Naive thymus-derived CD8-positive, alpha-beta T cell (primary cell): Measurements from ENCODE around the gene GMPR. TPM values are rescaled to one million over a fixed set of nuclear protein-coding genes. Genes with fewer than 3 reads are reported as not detected.

Source experiments
- ATAC-seq, 2 donors: fragments of 150-1000 bp; cut with Tn5 transposase in 1 of 2; sonication (Bioruptor Pico), chemical (Tn5 transposase) in 1 of 2; 1 replicate in 1 of 2; 2 replicates in 1 of 2; pipeline ENCODE4 v1.10.0; 2021; ENCODE audit warnings: mild to moderate bottlenecking in 2 of 2, moderate library complexity in 2 of 2
- POLR2A ChIA-PET: fragments of 350-600 bp; sonication (Branson Sonifier 250); formaldehyde crosslinking; loops from one replicate; lab custom pipeline; 2021; ENCODE audit warnings: antibody characterized with exemption; lab: Charles Lee
- DNase-seq, 10 donors: peaks; one replicate each; pipeline versions ENCODE4 v3.0.0 to v3.0.0-alpha.2; 2020 to 2022
- H3K27ac Mint-ChIP-seq, 10 donors: one replicate each; pipeline ENCODE4 v1.8.0; 2020 to 2022; ENCODE audit warnings: mild to moderate bottlenecking in 10 of 10, mixed read lengths in 10 of 10, moderate library complexity in 4 of 10, inconsistent platforms in 1 of 10
- H3K27me3 Mint-ChIP-seq, 5 donors: one replicate each; pipeline ENCODE4 v1.8.0; 2021 to 2022; ENCODE audit warnings: mixed read lengths in 5 of 5
- H3K36me3 Mint-ChIP-seq, 3 donors: one replicate each; pipeline ENCODE4 v1.8.0; 2020 to 2022; ENCODE audit warnings: mixed read lengths in 3 of 3, mild to moderate bottlenecking in 2 of 3, inconsistent platforms in 1 of 3
- H3K4me1 Mint-ChIP-seq, 4 donors: one replicate each; pipeline ENCODE4 v1.8.0; 2021 to 2022; ENCODE audit warnings: mixed read lengths in 4 of 4
- H3K4me3 Mint-ChIP-seq, 10 donors: one replicate each; pipeline ENCODE4 v1.8.0; 2020 to 2022; ENCODE audit warnings: mild to moderate bottlenecking in 10 of 10, mixed read lengths in 10 of 10, moderate library complexity in 6 of 10, inconsistent platforms in 1 of 10
- H3K9me3 Mint-ChIP-seq, 9 donors: one replicate each; pipeline ENCODE4 v1.8.0; 2020 to 2022; ENCODE audit warnings: mixed read lengths in 9 of 9, mild to moderate bottlenecking in 3 of 9, inconsistent platforms in 1 of 9, moderate library complexity in 1 of 9
- polyA plus RNA-seq, 3 donors: library from polyadenylated mRNA; unstranded; fragments of 300-500 nt; fragmentation: Illumina TruSeq; gene quantifications; one replicate each; pipeline ENCODE4 v1.2.3, GENCODE V29; 2021
- total RNA-seq, 8 experiments: library from RNA in 2 of 8; stranded (reverse) in 2 of 8; gene quantifications; one replicate each; pipeline ENCODE4 v1.2.3 and lab custom pipeline; 2021 to 2026

Gene GMPR
- total and polyA plus RNA-seq, 5 experiments from 2014 or later = 0.71 to 2.6 (median 0.97) TPM

- Mint-ChIP-seq H3K27me3 (peaks cover 2 to 12% (median 6%) of the 10 kb centered on the region in 5 donors), H3K36me3 (no peaks in the 10 kb centered on the region), H3K4me1 (no peaks in the 10 kb centered on the region), H3K4me3 (no peak overlapping the region), H3K9me3 (no peaks in the 10 kb centered on the region), H3K27ac (no peak overlapping the region)
- no peak for ATAC-seq
- no peak for DNase-seq
- POLR2A ChIA-PET = no interaction called here
Measured at GRCh38 chr6:16227605-16228004, 10.8 kb upstream of the GMPR start.

GRCh38 chr6:16228043-16228442 is 10.3 kb upstream of the GMPR start:
- Mint-ChIP-seq H3K27me3 (peaks cover under 1 to 10% (median 2%) of the 10 kb centered on the region in 5 donors), H3K9me3 (no peaks in the 10 kb centered on the region), H3K27ac (no peak overlapping the region), H3K4me1 (no peaks in the 10 kb centered on the region), H3K36me3 (no peaks in the 10 kb centered on the region), H3K4me3 (no peak overlapping the region)
- POLR2A ChIA-PET = no interaction called here
- DNase-seq (no peak), ATAC-seq (no peak)

GRCh38 chr6:16228709-16229665 is 9.4 kb upstream of the GMPR start:
- Mint-ChIP-seq H3K36me3 (no peaks in the 10 kb centered on the region), H3K27me3 (peaks cover 0 to 12% (median 3%) of the 10 kb centered on the region in 5 donors), H3K27ac (no peak overlapping the region), H3K4me1 (no peaks in the 10 kb centered on the region), H3K4me3 (no peak overlapping the region), H3K9me3 (no peaks in the 10 kb centered on the region)
- no peak for DNase-seq
- ATAC-seq = no peak
- POLR2A ChIA-PET = no interaction called here

GRCh38 chr6:16229700-16230099 is 8.7 kb upstream of the GMPR start:
- Mint-ChIP-seq H3K27me3 (peaks cover 0 to 14% (median 3%) of the 10 kb centered on the region in 5 donors), H3K4me1 (no peaks in the 10 kb centered on the region), H3K9me3 (no peaks in the 10 kb centered on the region), H3K36me3 (no peaks in the 10 kb centered on the region), H3K4me3 (no peak overlapping the region), H3K27ac (no peak overlapping the region)
- POLR2A ChIA-PET = no interaction called here
- no peak for DNase-seq
- no peak for ATAC-seq

GRCh38 chr6:16230953-16231352 is 7.4 kb upstream of the GMPR start:
- DNase-seq = no peak
- Mint-ChIP-seq H3K36me3 (no peaks in the 10 kb centered on the region), H3K4me1 (peaks cover 0 to 3% (median under 1%) of the 10 kb centered on the region in 4 donors), H3K27me3 (peaks cover 0 to 14% (median 4%) of the 10 kb centered on the region in 5 donors), H3K4me3 (no peak overlapping the region), H3K27ac (no peak overlapping the region), H3K9me3 (no peaks in the 10 kb centered on the region)
- no peak for ATAC-seq
- POLR2A ChIA-PET = no interaction called here

- Mint-ChIP-seq H3K4me1 (peaks cover 5 to 12% (median 10%) of the 10 kb centered on the region in 4 donors), H3K27me3 (peaks cover 0 to 18% (median 4%) of the 10 kb centered on the region in 5 donors), H3K9me3 (no peaks in the 10 kb centered on the region), H3K36me3 (no peaks in the 10 kb centered on the region), H3K27ac (no peak overlapping the region), H3K4me3 (no peak overlapping the region)
- ATAC-seq = no peak
- no peak for DNase-seq
- POLR2A ChIA-PET = no interaction called here
Measured at GRCh38 chr6:16232086-16232485, 6.3 kb upstream of the GMPR start.

- Mint-ChIP-seq H3K4me3 (peak overlapping the region in 5 of 10 donors; percentile 1 to 44 (median 5)), H3K27me3 (peaks cover 0 to 25% (median 4%) of the 10 kb centered on the region in 5 donors), H3K9me3 (no peaks in the 10 kb centered on the region), H3K27ac (no peak overlapping the region), H3K36me3 (no peaks in the 10 kb centered on the region), H3K4me1 (peaks cover 9 to 34% (median 24%) of the 10 kb centered on the region in 4 donors)
- no peak for ATAC-seq
- no peak for DNase-seq
- POLR2A ChIA-PET = no interaction called here
Measured at GRCh38 chr6:16236009-16236501, 2.3 kb upstream of the GMPR start.

GRCh38 chr6:16236631-16237199 is 1.7 kb upstream of the GMPR start:
- H3K4me3 Mint-ChIP-seq = peak overlapping the region in 8 of 10 donors; percentile 54 to 92 (median 79)

GRCh38 chr6:16237242-16237641 is 1.1 kb upstream of the GMPR start:
- peaks cover 0 to 22% (median 4%) of the 10 kb centered on the region in 5 donors for H3K27me3 Mint-ChIP-seq

More at GRCh38 chr6:16236631-16237199, 1.7 kb upstream of the GMPR start:
- H3K27ac Mint-ChIP-seq = no peak overlapping the region
- ATAC-seq = no peak
- peaks cover 9 to 34% (median 24%) of the 10 kb centered on the region in 4 donors for H3K4me1 Mint-ChIP-seq
- no peak for DNase-seq
- H3K9me3 Mint-ChIP-seq = no peaks in the 10 kb centered on the region
- H3K36me3 Mint-ChIP-seq = no peaks in the 10 kb centered on the region
- peaks cover 0 to 25% (median 4%) of the 10 kb centered on the region in 5 donors for H3K27me3 Mint-ChIP-seq
- POLR2A ChIA-PET = no interaction called here

GRCh38 chr6:16238963-16239797 is 793 bp downstream of the GMPR start:
- peak overlapping the region; percentile 83 to 98 (median 92) for H3K4me3 Mint-ChIP-seq
- H3K27ac Mint-ChIP-seq = peak overlapping the region; percentile 6 to 92 (median 81)
- DNase-seq = peak in 3 of 10 donors; percentile 6 to 34 (median 26)
- H3K27me3 Mint-ChIP-seq = peaks cover 0 to 11% (median 1%) of the 10 kb centered on the region in 5 donors
- H3K9me3 Mint-ChIP-seq = no peaks in the 10 kb centered on the region
- POLR2A ChIA-PET = no interaction called here
- no peaks in the 10 kb centered on the region for H3K36me3 Mint-ChIP-seq
- H3K4me1 Mint-ChIP-seq = peaks cover 9 to 34% (median 24%) of the 10 kb centered on the region in 4 donors
- ATAC-seq = peak; percentile 5

More at GRCh38 chr6:16237242-16237641, 1.1 kb upstream of the GMPR start:
- Mint-ChIP-seq H3K4me3 (peak overlapping the region; percentile 54 to 94 (median 80)), H3K36me3 (no peaks in the 10 kb centered on the region), H3K4me1 (peaks cover 9 to 34% (median 24%) of the 10 kb centered on the region in 4 donors), H3K27ac (no peak overlapping the region), H3K9me3 (no peaks in the 10 kb centered on the region)
- ATAC-seq (no peak), DNase-seq (no peak)
- POLR2A ChIA-PET = no interaction called here

- ATAC-seq (no peak), DNase-seq (no peak)
- Mint-ChIP-seq H3K27me3 (peaks cover 0 to 11% (median 1%) of the 10 kb centered on the region in 5 donors), H3K27ac (peak overlapping the region in 2 of 10 donors; percentile 37 to 38), H3K36me3 (no peaks in the 10 kb centered on the region), H3K4me1 (peaks cover 9 to 34% (median 24%) of the 10 kb centered on the region in 4 donors), H3K9me3 (no peaks in the 10 kb centered on the region), H3K4me3 (peak overlapping the region in 9 of 10 donors; percentile 7 to 98 (median 92))
- POLR2A ChIA-PET = no interaction called here
Measured at GRCh38 chr6:16239798-16240123, 1.4 kb downstream of the GMPR start.

- H3K27ac Mint-ChIP-seq = no peak overlapping the region
- no peak for DNase-seq
- H3K27me3 Mint-ChIP-seq = peaks cover 0 to 11% (median 0%) of the 10 kb centered on the region in 5 donors
- ATAC-seq = no peak
- H3K36me3 Mint-ChIP-seq = no peaks in the 10 kb centered on the region
- H3K9me3 Mint-ChIP-seq = no peaks in the 10 kb centered on the region
- peaks cover 9 to 33% (median 24%) of the 10 kb centered on the region in 4 donors for H3K4me1 Mint-ChIP-seq
- POLR2A ChIA-PET = no interaction called here
- no peak overlapping the region for H3K4me3 Mint-ChIP-seq
Measured at GRCh38 chr6:16240589-16241320, 2.4 kb downstream of the GMPR start.
